ENCODE measurements around the gene LRRC14B.

LRRC14B gene

GRCh38 chr5:174876-175465 lies 16.3 kb upstream of the LRRC14B start:
- TF ChIP-seq, protein P1, sequence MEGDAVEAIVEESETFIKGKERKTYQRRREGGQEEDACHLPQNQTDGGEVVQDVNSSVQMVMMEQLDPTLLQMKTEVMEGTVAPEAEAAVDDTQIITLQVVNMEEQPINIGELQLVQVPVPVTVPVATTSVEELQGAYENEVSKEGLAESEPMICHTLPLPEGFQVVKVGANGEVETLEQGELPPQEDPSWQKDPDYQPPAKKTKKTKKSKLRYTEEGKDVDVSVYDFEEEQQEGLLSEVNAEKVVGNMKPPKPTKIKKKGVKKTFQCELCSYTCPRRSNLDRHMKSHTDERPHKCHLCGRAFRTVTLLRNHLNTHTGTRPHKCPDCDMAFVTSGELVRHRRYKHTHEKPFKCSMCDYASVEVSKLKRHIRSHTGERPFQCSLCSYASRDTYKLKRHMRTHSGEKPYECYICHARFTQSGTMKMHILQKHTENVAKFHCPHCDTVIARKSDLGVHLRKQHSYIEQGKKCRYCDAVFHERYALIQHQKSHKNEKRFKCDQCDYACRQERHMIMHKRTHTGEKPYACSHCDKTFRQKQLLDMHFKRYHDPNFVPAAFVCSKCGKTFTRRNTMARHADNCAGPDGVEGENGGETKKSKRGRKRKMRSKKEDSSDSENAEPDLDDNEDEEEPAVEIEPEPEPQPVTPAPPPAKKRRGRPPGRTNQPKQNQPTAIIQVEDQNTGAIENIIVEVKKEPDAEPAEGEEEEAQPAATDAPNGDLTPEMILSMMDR (IDR thresholded peaks at IDR 0.05; ENCODE audit: low read length, missing control alignments): no peak
- H3K4me3 ChIP-seq (replicated peaks; ENCODE audit: low read depth, low read length): no peak overlapping the region
- DNase-seq (ENCODE audit: low read depth): no peak

DNA sequence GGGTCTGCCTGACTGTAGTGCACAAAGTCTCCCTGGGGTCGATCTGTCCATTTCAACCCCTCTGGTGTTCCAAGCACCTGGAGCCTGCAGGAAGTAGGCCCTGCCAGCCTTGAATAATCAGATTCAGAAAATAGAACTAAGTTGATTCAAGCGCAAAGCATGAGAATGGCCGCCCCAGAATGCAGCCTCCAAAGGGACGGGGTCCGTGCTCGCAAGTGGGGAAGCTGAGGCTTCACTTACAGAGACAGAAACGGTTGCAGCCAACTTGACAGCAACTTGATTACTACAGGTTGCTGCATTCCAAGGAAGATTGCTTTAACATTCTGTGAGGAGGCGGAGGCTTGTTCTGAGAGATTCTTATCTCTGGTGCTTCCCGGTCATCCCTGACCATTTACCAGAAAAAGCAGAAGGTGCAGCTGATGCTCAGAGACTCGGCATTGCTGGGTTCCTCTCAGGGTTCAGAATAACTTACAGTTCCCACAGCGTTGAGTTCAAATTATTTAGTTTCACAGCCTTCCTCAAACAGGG lies 14.9 kb upstream of the LRRC14B start:
- no peak for DNase-seq (ENCODE audit: low read depth)
- TF ChIP-seq, protein P1 (IDR thresholded peaks at IDR 0.05; ENCODE audit: low read length, missing control alignments): no peak
- no peak overlapping the region for H3K4me3 ChIP-seq (replicated peaks; ENCODE audit: low read depth, low read length)

- H3K4me3 ChIP-seq (replicated peaks; ENCODE audit: low read depth, low read length): no peak overlapping the region
- TF ChIP-seq, protein P1 (IDR thresholded peaks at IDR 0.05; ENCODE audit: low read length, missing control alignments): no peak
- no peak for DNase-seq (ENCODE audit: low read depth)
These were observed 13.2 kb upstream of the LRRC14B start for GRCh38 chr5:178110-178509.

DNA sequence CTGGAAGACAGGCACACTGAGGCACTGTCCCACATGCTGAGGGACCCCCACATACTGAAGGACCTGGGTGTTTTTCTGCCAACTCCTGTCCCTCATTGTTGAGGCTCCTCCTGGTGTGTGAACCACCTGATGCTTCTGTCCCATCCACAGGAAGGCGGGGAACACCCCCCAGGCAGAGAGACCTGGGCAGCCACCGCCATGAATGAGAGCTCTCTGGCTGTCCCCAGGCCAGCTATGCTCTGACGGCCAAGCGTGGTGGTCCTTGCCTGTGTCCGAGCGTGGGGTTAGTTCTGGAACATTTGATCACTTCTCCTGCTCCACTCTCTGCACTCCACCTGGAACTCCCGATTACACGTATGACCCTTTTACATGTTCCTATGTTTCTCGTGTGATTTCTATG lies 11.9 kb upstream of the LRRC14B start:
- TF ChIP-seq, protein P1 (IDR thresholded peaks at IDR 0.05; ENCODE audit: low read length, missing control alignments): no peak
- H3K4me3 ChIP-seq (replicated peaks; ENCODE audit: low read depth, low read length): no peak overlapping the region

DNA sequence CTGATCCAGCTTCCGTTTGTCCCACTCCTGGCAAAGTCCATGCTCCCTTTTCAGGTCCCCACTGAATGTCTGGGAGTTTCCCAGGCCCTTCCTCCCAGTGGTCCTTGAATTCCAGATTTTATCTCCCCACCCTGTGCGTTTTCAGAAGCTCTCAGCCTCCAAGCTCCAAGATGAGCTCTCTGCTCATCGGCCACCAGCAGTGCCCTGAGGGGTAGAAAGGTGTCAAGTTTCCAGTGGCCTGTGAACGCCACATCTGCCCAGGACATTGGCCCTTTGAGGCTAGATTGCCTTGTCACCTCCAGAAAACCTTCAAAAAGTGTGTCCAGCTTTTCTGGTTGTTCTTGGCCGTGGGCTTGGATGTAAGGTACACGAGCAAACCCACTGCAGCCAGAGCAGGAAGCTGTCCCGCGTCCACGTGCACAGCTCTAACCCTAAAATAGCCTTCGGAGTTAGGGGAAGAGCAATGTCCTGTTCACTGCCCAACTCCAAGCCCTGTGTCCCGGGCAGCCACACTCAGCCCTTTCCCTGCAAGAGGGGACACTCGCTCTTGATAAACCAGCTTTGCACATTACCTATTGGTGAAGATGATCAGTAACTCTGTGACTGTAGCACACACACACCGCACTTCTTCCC lies 10.9 kb upstream of the LRRC14B start:
- H3K4me3 ChIP-seq (replicated peaks; ENCODE audit: low read depth, low read length): no peak overlapping the region
- DNase-seq (ENCODE audit: low read depth): no peak
- TF ChIP-seq, protein P1 (IDR thresholded peaks at IDR 0.05; ENCODE audit: low read length, missing control alignments): no peak

More for the DNA sequence above, 11.9 kb upstream of the LRRC14B start:
- no peak for DNase-seq (ENCODE audit: low read depth)

DNA sequence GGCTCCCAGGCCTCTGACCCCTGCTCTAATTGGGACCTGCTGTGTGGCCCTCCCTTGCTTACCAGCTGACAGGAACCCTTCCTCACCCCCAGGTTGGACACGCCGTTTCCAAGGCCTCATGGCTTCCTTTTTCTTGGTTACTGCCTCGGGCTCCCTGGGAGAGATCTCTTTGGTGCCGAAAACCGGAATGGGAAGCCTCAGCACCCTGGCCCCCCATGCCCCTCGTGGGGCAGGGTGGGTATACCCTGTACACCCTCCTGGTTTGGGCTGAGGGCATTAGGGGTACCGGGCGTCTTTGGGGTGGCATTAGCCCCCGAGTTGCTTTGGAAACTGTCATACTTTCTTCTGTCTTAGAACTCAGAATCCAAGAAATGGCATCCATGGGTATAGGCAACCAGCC lies 10.1 kb upstream of the LRRC14B start:
- TF ChIP-seq, protein P1 (IDR thresholded peaks at IDR 0.05; ENCODE audit: low read length, missing control alignments): no peak
- no peak overlapping the region for H3K4me3 ChIP-seq (replicated peaks; ENCODE audit: low read depth, low read length)
- DNase-seq (ENCODE audit: low read depth): no peak
